BLaER1 (cell line): ENCODE data around the gene TRAPPC2L.

Experiments
- H3K27ac ChIP-seq: shearing (Covaris generic); formaldehyde crosslinking; 2 replicates; pipeline ENCODE4 v1.8.1; 2022
- H3K27me3 ChIP-seq: shearing (Covaris generic); formaldehyde crosslinking; 2 replicates; pipeline ENCODE4 v1.8.1; 2022
- H3K36me3 ChIP-seq: shearing (Covaris generic); formaldehyde crosslinking; 2 replicates; pipeline ENCODE4 v1.8.1; 2022
- H3K4me1 ChIP-seq: shearing (Covaris generic); formaldehyde crosslinking; 2 replicates; pipeline ENCODE4 v1.8.1; 2022
- H3K4me2 ChIP-seq: shearing (Covaris generic); formaldehyde crosslinking; 2 replicates; pipeline ENCODE4 v1.8.1; 2022
- H3K4me3 ChIP-seq: shearing (Covaris generic); formaldehyde crosslinking; 2 replicates; pipeline ENCODE4 v1.8.1; 2022
- H3K9ac ChIP-seq: shearing (Covaris generic); formaldehyde crosslinking; 2 replicates; pipeline ENCODE4 v1.8.1; 2022
- H3K9me3 ChIP-seq: shearing (Covaris generic); formaldehyde crosslinking; 2 replicates; pipeline ENCODE4 v1.8.1; 2022
- H4K20me1 ChIP-seq: shearing (Covaris generic); formaldehyde crosslinking; 2 replicates; pipeline ENCODE4 v1.8.1; 2022
- Cebpa-rat ChIP-seq: shearing (Covaris generic); IDR thresholded peaks from 2 replicates; pipeline ENCODE4 v1.8.1; 2022

TRAPPC2L gene

GRCh38 chr16:88811769-88812512 is 45.0 kb upstream of the TRAPPC2L start, which contains the start of gene APRT:
Gene APRT (minus strand): TSS chr16:88811928. CDS start chr16:88811899, 29 bp downstream.
- Histone ChIP-seq H3K9me3 (peaks cover 4% of the 10 kb centered on the region; the same call in 1 of the 2 replicates), H4K20me1 (peaks cover 55% of the 10 kb centered on the region), H3K27ac (peak within 1 kb of the TSS; percentile 99), H3K9ac (peak within 1 kb of the TSS; percentile 97), H3K36me3 (peaks cover 34% of the 10 kb centered on the region), H3K4me2 (peak within 1 kb of the TSS; percentile 89), H3K4me3 (peak within 1 kb of the TSS; percentile 72), H3K27me3 (no peaks in the 10 kb centered on the region), H3K4me1 (peaks cover 59% of the 10 kb centered on the region)
- no peak for TF ChIP-seq Cebpa-rat

- Histone ChIP-seq H3K27me3 (no peaks in the 10 kb centered on the region), H3K4me1 (peaks cover 52% of the 10 kb centered on the region), H3K27ac (peak overlapping the region; percentile 99), H3K4me2 (peak overlapping the region; percentile 89), H3K36me3 (peaks cover 33% of the 10 kb centered on the region), H4K20me1 (peaks cover 47% of the 10 kb centered on the region), H3K4me3 (peak overlapping the region; percentile 72), H3K9me3 (peaks cover 4% of the 10 kb centered on the region; the same call in 1 of the 2 replicates), H3K9ac (peak overlapping the region; percentile 97)
- TF ChIP-seq Cebpa-rat = peak; percentile 63
Measured at GRCh38 chr16:88812513-88813268, 44.2 kb upstream of the TRAPPC2L start.

- Histone ChIP-seq H4K20me1 (peaks cover 39% of the 10 kb centered on the region), H3K27ac (no peak overlapping the region), H3K36me3 (peaks cover 30% of the 10 kb centered on the region), H3K9ac (0 out of 2 replicates have a peak overlapping the region, but pooled peaks have one; percentile 38), H3K27me3 (no peaks in the 10 kb centered on the region), H3K9me3 (peaks cover 4% of the 10 kb centered on the region; the same call in 1 of the 2 replicates), H3K4me2 (peak overlapping the region; percentile 89; the same call in 1 of the 2 replicates), H3K4me1 (peaks cover 45% of the 10 kb centered on the region), H3K4me3 (no peak overlapping the region)
- TF ChIP-seq Cebpa-rat = no peak
Measured at GRCh38 chr16:88813269-88814143, 43.4 kb upstream of the TRAPPC2L start.

GRCh38 chr16:88814144-88814502 is 42.8 kb upstream of the TRAPPC2L start:
- Histone ChIP-seq H4K20me1 (peaks cover 33% of the 10 kb centered on the region), H3K36me3 (peaks cover 27% of the 10 kb centered on the region), H3K4me3 (no peak overlapping the region), H3K27ac (no peak overlapping the region), H3K9ac (0 out of 2 replicates have a peak overlapping the region, but pooled peaks have one; percentile 38), H3K4me1 (peaks cover 41% of the 10 kb centered on the region), H3K27me3 (no peaks in the 10 kb centered on the region), H3K9me3 (peaks cover 4% of the 10 kb centered on the region; the same call in 1 of the 2 replicates), H3K4me2 (no peak overlapping the region)
- no peak for TF ChIP-seq Cebpa-rat

DNA sequence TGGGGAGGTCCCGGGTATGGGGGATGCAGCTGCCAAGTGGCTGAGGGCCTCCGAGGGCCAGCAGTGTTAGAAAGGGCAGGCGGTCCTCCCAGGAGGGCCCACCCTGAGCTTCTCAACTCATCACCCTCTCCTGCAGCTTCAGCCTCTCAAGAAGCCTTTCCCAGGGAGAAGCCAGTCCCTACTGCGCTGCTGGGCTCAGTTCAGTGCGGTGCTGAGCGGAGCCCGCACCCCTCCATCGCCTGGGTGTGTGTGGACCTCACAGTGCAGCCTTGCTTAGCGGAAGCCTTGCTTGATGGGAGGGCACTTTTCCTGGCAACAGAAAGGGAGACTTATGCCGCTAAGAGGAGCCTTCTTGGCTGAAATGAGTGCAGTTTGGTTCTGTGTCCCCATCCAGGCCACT is 41.7 kb upstream of the TRAPPC2L start:
- H3K36me3 ChIP-seq = peaks cover 19% of the 10 kb centered on the region
- peaks cover 30% of the 10 kb centered on the region for H3K4me1 ChIP-seq
- H3K4me2 ChIP-seq = no peak overlapping the region
- peaks cover 22% of the 10 kb centered on the region for H4K20me1 ChIP-seq
- no peak overlapping the region for H3K4me3 ChIP-seq
- no peak overlapping the region for H3K9ac ChIP-seq
- no peaks in the 10 kb centered on the region for H3K27me3 ChIP-seq
- no peak overlapping the region for H3K27ac ChIP-seq
- peaks cover 4% of the 10 kb centered on the region; the same call in 1 of the 2 replicates for H3K9me3 ChIP-seq
- no peak for TF ChIP-seq Cebpa-rat

- Histone ChIP-seq H3K9ac (no peak overlapping the region), H3K9me3 (peaks cover 4% of the 10 kb centered on the region; the same call in 1 of the 2 replicates), H3K27me3 (no peaks in the 10 kb centered on the region), H3K4me2 (no peak overlapping the region), H3K4me3 (no peak overlapping the region), H4K20me1 (peaks cover 14% of the 10 kb centered on the region; the same call in 1 of the 2 replicates), H3K27ac (no peak overlapping the region), H3K36me3 (peaks cover 27% of the 10 kb centered on the region; the same call in 1 of the 2 replicates), H3K4me1 (peaks cover 32% of the 10 kb centered on the region)
- TF ChIP-seq Cebpa-rat = no peak
Measured at GRCh38 chr16:88815901-88816589, 40.9 kb upstream of the TRAPPC2L start.

- Histone ChIP-seq H4K20me1 (peaks cover 20% of the 10 kb centered on the region; the same call in 1 of the 2 replicates), H3K9me3 (peaks cover 4% of the 10 kb centered on the region; the same call in 1 of the 2 replicates), H3K27ac (no peak overlapping the region), H3K9ac (no peak overlapping the region), H3K4me3 (no peak overlapping the region), H3K36me3 (peaks cover 36% of the 10 kb centered on the region), H3K4me1 (peaks cover 41% of the 10 kb centered on the region), H3K4me2 (no peak overlapping the region), H3K27me3 (no peaks in the 10 kb centered on the region)
- TF ChIP-seq Cebpa-rat = no peak
Measured at GRCh38 chr16:88816736-88817535, 40.0 kb upstream of the TRAPPC2L start.
